ENCODE data around the gene TUBGCP4. TPM values are rescaled to one million over a fixed set of nuclear protein-coding genes. Genes with fewer than 3 reads are reported as not detected.

Gene TUBGCP4
- 14.0 and 22.8 TPM in 2 replicates for total RNA-seq

GRCh38 chr15:43370975-43371974 is at the start of gene TUBGCP4, which contains the start of gene ZSCAN29:
TUBGCP4 (plus strand) TSS chr15:43371101; CDS start chr15:43371355, 254 bp downstream.
ZSCAN29 (minus strand) TSS chr15:43371043; CDS start chr15:43369913, 1,130 bp downstream.

GRCh38 chr15:43329960-43330779 is 40.7 kb upstream of the TUBGCP4 start, which contains the start of gene LCMT2:
LCMT2 (minus strand) TSS chr15:43330573; CDS start chr15:43330489, 84 bp downstream.

Other genes with a start within 250 kb of the TUBGCP4 start
- 19.1 and 23.2 TPM in 2 replicates for gene TMEM62, start 237.5 kb upstream of the TUBGCP4 start, total RNA-seq
- gene CCNDBP1, start 185.7 kb upstream of the TUBGCP4 start, total RNA-seq: 65.8 and 77.0 TPM in 2 replicates
- gene EPB42, start 150.1 kb upstream of the TUBGCP4 start, total RNA-seq: not detected in 2 replicates
- gene TGM5, start 104.2 kb upstream of the TUBGCP4 start, total RNA-seq: not detected in 2 replicates
- not detected in 2 replicates for gene TGM7, start 68.8 kb upstream of the TUBGCP4 start, total RNA-seq
- gene LCMT2, start 40.5 kb upstream of the TUBGCP4 start, total RNA-seq: 5.6 and 7.0 TPM in 2 replicates
- 24.3 and 27.8 TPM in 2 replicates for gene ZSCAN29, start 58 bp upstream of the TUBGCP4 start, total RNA-seq
- 60.9 and 66.8 TPM in 2 replicates for gene TP53BP1, start 122.1 kb downstream of the TUBGCP4 start, total RNA-seq
- gene MAP1A, start 146.5 kb downstream of the TUBGCP4 start, total RNA-seq: 2.3 and 2.4 TPM in 2 replicates
- gene PPIP5K1, start 219.1 kb downstream of the TUBGCP4 start, total RNA-seq: 27.3 and 32.3 TPM in 2 replicates
- gene CKMT1B, start 222.9 kb downstream of the TUBGCP4 start, total RNA-seq: not detected in 2 replicates
- not detected in 2 replicates for gene STRC, start 247.7 kb downstream of the TUBGCP4 start, total RNA-seq